ENCODE measurements around the gene KLHL33. TPM values are rescaled to one million over a fixed set of nuclear protein-coding genes. Genes with fewer than 3 reads are reported as not detected.

The KLHL33 gene, protein sequence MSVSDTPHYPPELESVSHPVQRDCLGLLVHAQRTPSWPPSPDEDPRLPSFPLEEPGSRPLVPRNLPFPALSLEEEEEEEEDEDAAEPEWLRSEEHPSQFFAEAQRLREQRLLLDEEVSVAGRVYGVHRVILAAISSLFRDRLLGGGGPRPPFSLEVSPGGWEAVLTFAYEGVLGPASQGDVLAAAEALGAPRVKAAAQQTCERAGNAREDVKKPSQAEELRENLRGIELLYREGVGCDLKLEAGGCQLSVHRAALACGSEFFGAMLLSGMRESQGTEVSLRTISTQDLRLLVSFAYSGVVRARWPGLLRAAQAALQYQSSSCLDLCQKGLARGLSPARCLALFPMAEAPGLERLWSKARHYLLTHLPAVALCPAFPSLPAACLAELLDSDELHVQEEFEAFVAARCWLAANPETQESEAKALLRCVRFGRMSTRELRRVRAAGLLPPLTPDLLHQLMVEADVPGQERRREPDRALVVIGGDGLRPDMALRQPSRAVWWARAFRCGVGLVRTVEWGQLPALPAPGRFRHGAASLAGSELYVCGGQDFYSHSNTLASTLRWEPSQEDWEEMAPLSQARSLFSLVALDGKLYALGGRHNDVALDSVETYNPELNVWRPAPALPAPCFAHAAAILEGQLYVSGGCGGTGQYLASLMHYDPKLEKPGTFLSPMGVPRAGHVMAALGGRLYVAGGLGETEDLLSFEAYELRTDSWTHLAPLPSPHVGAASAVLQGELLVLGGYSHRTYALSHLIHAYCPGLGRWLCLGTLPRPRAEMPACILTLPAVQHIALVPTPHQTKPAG
- polyA plus RNA-seq (ENCODE audit: insufficient read length in 4 of 4) = under 1 TPM; 0.40 to 0.46 (median 0.44) TPM

DNA sequence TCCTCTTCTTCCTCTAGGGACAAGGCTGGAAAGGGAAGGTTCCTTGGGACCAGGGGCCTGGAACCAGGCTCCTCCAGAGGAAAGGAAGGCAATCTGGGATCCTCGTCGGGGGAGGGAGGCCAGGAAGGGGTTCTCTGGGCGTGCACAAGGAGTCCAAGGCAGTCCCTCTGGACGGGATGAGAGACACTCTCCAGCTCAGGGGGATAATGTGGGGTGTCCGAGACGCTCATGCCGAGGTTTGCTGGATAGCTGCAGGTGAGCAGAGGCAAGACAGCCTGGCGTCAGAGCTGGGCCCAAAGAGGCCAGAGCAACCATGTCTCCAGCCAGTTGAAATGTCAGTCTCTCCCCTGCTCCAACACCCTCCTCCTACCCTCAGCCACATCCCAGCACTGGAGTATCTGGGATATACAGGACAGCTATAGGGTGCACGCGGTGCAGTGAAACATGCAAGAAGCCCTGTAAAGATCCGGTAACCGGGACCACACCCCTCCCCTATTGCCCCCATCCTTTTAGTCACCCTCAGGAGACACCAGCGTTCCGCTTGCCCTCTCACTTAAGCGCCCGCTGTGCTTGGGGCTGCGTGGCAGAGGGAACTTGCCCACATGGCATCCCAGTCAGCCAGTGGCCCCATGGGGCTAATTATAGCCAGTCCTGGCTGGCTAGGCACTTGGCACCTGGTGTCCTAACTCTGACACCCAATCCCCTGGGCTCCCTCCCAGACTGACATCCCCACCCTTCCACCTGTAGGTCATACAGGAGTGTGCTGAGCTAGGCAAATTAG lies at the start of gene KLHL33:
KLHL33 (minus strand) TSS at position 585 of the 781 bp plus-strand sequence; CDS start at position 230, 355 bp downstream.
- DNase-seq (ENCODE audit: low read depth in 4 of 4, low spot score in 2 of 4) = no peak

DNA sequence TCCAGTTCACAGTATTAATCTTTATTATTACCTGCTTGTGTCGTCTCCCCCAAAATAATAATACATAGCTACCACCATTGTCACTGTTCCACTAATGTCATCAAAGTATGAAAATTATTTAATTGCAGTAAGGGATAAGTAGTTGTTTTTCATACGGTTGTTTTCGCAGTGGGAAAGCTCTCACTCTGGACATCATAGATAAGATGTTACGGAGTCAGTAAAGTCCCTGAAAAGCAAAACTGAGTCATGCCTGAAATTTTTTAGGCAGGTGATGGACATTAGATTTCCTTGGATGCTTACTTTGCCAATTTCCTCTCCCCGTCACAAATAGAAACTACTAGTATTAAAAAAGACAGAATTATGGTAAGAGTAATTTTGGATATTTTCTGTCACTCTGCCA lies 46.4 kb upstream of the KLHL33 start:
- DNase-seq (ENCODE audit: low read depth in 4 of 4, low spot score in 2 of 4) = no peak

DNA sequence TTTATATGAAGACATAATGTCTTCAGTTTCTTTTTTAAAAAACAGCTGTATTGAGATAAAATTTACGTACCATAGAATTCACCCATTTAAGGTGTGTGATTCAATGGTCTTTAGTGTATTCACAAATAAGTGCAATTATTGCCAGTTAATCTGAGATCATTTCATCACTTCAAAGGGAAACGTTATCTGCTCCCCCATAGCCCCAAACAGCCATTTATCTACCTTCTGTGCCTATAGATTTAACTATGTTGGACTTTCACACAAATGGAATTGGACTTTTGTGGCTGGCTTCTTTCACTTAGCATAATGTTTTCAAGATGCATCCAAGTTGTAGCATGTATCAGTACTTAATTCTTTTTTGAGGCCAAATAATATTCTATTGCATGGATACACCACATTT lies 42.9 kb upstream of the KLHL33 start:
- no peak for DNase-seq (ENCODE audit: low read depth in 4 of 4, low spot score in 2 of 4)

DNA sequence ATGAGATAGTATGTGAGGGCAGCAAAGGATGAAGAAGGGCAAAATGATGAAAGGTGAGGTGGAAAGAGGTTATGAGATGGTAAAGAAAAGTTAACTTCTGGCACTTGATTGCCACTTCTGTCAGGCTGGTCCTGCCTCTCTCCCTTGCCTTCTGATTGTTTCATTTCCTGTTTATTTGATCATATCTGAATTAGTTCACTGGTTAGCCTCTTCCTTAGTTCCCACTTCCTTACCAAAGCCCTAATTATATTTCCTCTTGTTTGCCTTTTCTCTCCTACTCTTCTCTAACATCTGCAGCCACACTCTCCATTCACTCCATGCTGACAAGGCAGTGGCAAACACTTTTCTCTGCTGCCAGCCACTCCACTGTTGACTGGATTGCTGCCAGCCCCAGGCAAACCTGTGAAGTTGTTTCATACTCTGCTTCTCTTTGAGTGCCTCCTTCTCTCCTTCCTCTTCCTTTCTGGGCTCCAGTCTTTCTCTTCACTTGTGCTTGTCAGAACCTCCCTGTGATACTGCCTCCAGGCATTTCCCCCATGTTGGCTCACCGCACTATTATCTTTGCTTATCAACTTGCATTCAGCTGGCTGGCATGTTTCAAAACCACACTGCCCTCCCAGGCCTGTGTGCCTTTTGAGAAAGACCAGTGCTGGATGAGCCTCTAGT lies 41.4 kb upstream of the KLHL33 start:
- DNase-seq (ENCODE audit: low read depth in 4 of 4, low spot score in 2 of 4) = no peak

DNA sequence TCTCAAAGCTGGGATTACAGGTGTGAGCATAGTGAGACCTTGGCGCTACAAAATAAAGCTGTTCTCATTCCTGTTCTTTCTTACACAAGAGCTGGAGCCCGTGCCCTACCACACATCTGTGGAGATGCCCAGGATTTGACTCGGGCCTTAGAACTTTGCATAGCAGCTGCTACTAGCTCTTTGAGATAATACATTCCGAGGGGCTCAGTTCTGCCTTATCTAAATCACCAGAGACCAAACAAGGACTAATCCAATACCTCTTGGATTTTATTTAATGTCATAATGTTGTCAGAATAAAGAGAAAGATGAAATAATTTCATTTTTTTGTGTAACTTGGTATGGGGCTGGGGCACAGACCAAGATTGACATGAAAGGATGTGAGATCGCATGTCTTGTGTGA lies 40.8 kb upstream of the KLHL33 start:
- DNase-seq (ENCODE audit: low read depth in 4 of 4, low spot score in 2 of 4) = no peak

DNA sequence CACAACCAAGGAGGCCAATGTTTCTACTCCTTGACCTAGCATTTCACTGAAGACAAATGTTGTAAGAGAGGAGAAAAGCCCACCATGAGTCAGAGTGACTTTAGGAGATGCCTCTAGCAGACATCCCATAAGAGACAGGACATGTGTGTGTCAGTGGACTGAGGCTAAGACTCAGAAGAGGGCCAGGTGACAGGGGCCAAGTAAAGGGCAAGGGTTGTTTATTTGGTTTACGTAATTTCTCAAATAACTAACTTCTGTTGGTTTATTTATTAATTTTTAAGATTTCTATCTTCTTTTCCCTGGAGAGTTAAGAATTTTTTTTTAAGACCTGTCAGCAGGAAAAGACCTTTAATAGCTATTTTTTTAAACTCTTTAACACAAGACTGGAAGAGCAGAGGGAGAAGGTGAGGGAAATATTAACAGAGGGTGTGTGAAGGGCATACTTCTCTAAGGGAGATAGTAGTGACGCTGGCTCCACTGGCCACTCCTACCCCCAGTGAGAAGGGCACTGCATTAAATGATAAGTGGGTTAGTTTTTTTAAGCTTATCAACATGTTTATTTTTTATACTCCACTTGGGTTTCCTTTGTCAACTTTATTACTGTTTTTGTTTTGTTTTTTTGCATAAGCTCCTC lies 36.7 kb upstream of the KLHL33 start:
- DNase-seq (ENCODE audit: low read depth in 4 of 4, low spot score in 2 of 4) = no peak

DNA sequence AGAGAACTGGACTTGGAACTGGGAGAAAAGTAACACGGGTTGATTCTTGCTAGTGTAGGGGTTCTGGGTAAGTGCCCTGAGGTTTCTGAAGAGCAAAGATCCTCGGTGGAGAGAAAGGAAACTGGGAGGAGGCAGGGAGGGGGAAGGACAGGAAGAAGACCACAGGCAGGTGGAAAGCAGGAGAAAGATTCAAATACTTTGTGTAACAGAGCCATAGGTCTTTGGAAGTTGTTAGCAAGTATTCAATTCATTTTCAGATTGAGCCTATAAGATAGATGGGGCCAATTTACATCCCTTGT lies 34.6 kb upstream of the KLHL33 start:
- DNase-seq (ENCODE audit: low read depth in 4 of 4, low spot score in 2 of 4) = no peak

DNA sequence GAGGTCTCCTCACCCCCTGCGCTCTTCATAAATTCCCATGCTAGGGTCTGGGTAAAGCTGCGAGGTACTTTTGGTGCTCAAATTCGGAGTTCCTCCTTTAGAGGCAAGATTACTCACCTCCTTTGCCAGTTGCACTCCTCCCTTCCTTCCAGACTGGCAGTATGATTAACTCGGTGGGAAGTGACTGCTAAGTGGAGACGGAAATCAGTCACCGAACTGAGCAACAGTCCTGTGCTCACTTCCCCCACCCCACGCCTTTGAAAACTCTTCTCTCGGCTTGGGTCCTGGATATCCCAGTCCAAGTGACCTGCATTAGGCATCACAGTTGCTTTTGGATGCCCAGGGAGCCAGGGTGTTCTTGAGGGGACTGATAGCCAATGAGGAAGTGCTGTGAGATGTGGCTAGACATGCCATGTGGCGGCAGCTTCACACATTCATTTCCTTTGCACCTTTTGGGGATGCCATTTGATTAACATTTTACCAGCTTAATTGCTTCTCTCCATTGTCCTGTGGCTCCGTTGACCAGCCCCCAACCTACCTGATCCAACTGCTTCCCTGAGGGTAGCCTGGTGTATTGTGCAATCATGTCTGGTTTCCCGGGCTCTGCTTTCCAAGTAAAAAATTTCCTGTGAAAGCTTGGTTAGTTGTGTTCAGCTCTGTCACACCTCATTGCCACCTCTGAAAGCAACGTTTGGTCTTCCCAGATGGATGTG lies 34.1 kb upstream of the KLHL33 start:
- peak in 1 of 4 donors; percentile 28 for DNase-seq (ENCODE audit: low read depth in 4 of 4, low spot score in 2 of 4)

DNA sequence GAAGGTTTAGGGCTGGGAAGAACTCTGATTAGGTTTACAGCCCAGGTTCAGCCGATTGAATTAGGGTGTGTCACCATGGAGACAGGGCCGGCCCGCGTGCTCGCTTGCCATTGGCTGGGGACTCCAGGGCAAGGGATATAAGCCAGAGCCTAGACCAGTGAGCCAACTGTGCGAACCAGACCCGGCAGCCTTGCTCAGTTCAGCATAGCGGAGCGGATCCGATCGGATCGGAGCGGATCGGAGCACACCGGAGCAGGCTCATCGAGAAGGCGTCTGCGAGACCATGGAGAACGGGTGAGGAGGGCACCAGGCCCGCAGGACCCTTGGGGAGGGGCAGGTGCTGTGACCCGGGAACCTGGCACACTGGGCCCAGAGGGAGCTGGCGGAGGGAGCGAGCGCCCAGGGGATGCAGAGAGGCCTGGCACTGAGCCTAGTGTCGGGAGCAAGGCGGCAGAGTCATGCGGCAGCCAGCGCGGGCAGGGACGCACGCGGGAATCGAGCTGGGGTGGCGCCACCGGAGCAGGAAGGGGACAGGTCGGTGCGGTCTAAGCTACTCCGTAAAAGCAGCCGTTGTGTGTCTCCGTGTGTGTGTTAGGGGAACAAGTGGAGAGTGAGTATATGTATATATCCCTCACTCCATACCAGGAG lies 33.4 kb upstream of the KLHL33 start, which contains the start of gene PNP:
PNP (plus strand) TSS at position 165 of the 648 bp plus-strand sequence; CDS start at position 284, 119 bp downstream.
- DNase-seq (ENCODE audit: low read depth in 4 of 4, low spot score in 2 of 4) = peak in 2 of 4 donors; percentile 62 to 74

DNA sequence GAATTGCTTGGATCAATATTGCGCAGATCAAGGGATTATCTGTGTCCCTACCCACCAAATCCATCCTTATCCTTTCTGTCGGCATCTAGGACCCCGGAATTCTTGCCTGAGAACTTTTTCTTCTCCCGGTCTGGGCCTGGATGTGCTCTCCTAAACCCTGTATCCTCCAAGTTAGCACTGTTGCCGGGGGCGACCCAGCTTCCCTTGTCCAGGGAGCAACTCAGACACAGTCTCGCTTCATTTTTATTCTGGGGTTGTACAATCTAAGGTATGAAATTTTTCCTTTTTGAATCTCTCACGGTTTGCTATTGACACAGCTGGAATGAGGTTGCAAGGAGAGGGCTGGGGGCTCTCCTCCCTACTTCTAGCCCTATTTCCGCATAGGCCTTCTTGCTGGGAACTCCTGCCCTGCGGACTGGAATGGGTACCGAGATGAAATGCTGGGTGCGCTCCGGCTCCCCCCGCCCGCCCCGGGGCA lies 32.8 kb upstream of the KLHL33 start:
- peak in 1 of 4 donors; percentile 20 for DNase-seq (ENCODE audit: low read depth in 4 of 4, low spot score in 2 of 4)

DNA sequence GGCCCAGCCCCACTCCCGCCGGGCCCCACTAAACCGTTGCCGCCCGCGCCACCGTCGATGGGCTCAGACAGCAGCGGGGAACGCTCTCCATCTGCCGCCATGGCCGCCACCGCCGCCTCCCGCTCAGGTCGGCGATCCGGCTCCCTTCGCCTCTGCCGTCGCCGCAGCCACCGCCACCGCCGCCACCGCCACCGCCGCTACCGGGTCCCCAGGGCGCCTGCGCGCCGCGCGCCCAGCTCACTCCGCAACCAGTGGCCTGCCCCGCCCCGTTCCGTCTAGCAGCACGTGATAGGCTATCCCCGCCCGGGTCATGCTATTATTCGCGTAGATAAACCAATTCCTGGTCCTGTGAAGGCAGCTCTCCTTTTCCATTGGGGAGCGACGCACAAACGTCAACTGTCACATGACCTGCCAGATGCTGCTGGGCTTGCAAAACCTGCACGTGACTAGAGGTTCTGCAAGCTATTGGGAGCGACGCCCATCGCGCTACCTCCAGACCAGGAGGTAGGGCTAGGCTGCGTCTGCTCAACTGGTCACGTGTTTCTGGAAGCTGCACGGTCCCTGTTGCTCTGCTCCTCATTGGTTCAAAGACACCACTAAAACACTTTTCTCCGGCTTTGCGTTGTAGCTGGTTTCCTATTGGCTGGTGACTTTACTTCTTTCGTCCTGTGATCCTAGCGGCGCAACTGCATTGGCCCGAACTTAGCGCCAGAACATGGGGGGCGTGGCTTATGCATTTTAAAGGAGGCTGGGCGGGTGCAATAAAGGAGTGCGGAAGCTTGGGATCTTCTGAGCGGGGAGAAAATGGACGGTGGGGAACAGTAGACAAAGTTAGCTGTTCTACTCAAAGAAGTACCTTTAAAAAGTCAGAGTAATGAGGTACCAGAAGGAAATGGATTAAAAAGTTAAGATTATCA lies 25.5 kb upstream of the KLHL33 start, which contains the start of gene PIP4P1:
PIP4P1 (minus strand) TSS at position 210 of the 917 bp plus-strand sequence; CDS start at position 101, 109 bp downstream.
- DNase-seq (ENCODE audit: low read depth in 4 of 4, low spot score in 2 of 4) = peak; percentile 96 to 99 (median 98)

DNA sequence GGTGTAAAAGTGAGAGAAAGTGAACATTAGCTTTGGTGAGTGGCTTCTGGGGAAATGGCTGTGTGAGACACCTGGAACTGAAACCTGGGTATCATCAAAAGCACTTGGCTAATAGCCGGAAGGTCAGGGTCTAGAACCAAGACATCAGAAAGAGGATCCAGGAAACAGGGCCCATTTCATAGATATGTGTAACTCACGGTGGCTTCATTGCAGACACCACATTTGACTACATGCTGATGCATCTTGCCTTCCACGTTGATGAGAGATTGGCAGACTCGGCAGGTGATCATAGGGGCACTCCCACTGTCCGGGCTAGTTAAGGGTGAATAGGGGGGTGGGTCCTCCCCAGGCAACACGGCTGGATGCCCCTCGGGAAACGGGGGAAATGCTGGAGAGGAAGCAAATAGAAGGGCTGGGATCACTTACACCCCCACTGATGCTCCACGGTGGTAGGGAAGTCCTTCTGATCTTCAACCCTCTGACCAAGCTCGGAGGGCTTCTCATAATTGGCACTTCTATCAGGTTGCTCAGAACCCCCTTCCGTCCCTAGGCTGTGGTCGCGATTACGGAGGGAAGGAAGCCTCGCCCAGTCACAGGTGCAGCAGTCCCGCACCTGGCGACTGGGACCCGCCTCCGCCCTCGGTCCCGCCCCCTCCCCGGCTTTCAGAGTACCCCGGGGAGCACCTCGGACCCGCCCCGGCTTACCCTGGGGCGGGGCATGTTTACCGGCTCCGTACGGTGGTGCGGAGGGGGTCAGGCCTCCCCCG lies 24.7 kb upstream of the KLHL33 start:
- no peak for DNase-seq (ENCODE audit: low read depth in 4 of 4, low spot score in 2 of 4)

DNA sequence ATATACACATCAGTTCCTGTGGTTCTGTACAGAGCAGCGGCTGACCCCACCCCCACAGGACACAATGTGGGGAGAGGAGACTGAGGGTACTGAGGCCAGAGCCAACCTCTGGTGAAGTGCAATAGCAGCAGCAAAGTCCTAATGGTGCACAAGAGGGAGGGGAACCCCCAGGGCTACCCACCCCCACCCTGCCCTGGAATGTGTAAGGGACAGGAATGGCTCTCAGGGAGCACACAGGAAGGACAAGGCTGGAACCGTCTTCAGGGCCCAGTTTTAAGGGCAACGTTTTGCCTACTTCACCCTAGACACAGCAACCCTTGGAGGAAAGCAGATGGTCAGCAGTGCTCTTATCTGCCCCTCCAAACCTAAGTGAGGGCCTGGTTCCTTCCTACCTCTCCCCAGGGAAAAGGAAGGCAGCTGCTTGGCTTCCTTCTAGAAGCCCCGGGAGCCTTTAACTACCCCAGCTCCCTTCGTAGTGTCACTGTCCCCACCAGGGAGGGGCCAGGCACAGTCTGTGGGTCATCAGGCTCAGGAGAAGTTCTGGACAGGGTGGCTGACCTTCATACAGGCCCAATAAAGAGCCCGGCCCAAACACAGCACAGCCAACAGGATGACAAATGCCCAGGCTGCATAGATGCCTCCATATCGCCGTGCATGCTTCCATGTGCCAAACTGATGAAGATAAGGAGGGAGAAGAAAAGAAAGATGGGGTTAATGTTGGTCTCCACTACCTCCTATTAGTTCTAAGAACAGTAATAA lies 22.2 kb upstream of the KLHL33 start:
- no peak for DNase-seq (ENCODE audit: low read depth in 4 of 4, low spot score in 2 of 4)

DNA sequence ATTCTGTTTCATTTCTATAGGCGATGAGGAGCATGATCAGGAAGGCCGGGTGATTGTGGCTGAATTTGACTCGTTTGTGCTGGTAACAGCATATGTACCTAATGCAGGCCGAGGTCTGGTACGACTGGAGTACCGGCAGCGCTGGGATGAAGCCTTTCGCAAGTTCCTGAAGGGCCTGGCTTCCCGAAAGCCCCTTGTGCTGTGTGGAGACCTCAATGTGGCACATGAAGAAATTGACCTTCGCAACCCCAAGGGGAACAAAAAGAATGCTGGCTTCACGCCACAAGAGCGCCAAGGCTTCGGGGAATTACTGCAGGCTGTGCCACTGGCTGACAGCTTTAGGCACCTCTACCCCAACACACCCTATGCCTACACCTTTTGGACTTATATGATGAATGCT lies 21.0 kb upstream of the KLHL33 start:
- DNase-seq (ENCODE audit: low read depth in 4 of 4, low spot score in 2 of 4) = no peak

DNA sequence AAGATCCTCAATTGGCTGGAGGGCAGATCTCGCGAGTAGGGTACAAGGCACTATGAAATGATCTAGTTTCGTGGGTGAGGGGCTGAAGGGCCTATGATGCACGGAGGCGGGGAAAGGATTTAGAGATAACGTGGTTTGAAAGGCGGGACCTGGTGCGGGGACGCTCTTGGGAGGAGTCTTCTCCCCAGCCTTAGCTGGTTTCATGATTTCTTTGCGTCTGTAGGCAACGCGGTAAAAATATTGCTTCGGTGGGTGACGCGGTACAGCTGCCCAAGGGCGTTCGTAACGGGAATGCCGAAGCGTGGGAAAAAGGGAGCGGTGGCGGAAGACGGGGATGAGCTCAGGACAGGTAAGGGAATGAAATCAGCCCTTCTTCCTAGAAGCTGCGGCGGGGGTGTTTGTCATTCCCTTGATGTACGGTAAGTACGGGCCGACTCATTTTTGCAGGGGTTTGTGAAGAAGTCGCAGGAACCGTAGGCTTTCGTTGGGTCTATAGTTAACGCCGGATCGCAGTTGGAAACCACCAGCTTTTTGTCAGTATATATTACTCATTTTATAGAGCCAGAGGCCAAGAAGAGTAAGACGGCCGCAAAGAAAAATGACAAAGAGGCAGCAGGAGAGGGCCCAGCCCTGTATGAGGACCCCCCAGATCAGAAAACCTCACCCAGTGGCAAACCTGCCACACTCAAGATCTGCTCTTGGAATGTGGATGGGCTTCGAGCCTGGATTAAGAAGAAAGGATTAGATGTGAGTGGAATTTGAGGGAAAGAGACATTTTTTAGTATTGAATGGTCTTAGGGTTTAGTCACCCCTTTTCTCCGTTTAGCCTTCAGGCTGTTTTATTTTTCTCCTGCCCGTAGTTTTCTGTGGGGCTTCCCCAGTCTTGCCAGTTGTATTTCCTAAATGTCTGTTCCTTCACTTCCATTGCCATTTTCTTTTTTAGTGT lies 19.7 kb upstream of the KLHL33 start:
- no peak for DNase-seq (ENCODE audit: low read depth in 4 of 4, low spot score in 2 of 4)

Data from left renal cortex interstitium (tissue), 4 donors.